MM.1S (cell line): ENCODE measurements around the gene TFAP2A.

Experiments used
- DNase-seq: peaks from one replicate; pipeline ENCODE4 v3.0.0-alpha.2; 2015
- H2AFZ ChIP-seq: fragments of 300-600 bp; sonication (generic); 2 replicates; pipeline ENCODE4 v1.6.0; 2016; ENCODE audit warnings: antibody characterized with exemption, low read length
- H3F3A ChIP-seq: fragments of 300-600 bp; sonication (generic); 2 replicates; pipeline ENCODE4 v1.6.1; 2016; ENCODE audit warnings: mild to moderate bottlenecking, antibody characterized with exemption, low read length, moderate library complexity, mixed read lengths; ENCODE audit not compliant: insufficient read depth
- H3K27ac ChIP-seq: fragments of 300-600 bp; sonication (generic); 2 replicates; pipeline ENCODE4 v1.5.1; 2016; ENCODE audit warnings: mild to moderate bottlenecking, low read length
- H3K27me3 ChIP-seq: fragments of 300-600 bp; sonication (generic); replicated peaks from 2 replicates; pipeline ENCODE4 v1.6.0; 2016; ENCODE audit warnings: low read length; ENCODE audit not compliant: insufficient read depth
- H3K36me3 ChIP-seq: fragments of 300-600 bp; sonication (generic); replicated peaks from 2 replicates; pipeline ENCODE4 v1.6.1; 2016; ENCODE audit warnings: mild to moderate bottlenecking, low read length, mixed read lengths; ENCODE audit not compliant: insufficient read depth
- H3K4me1 ChIP-seq: fragments of 300-600 bp; sonication (generic); 2 replicates; pipeline ENCODE4 v1.6.1; 2016; ENCODE audit warnings: low read length, mixed read lengths
- H3K4me2 ChIP-seq: fragments of 300-600 bp; sonication (generic); 2 replicates; pipeline ENCODE4 v1.6.0; 2016; ENCODE audit warnings: low read depth, low read length
- H3K4me3 ChIP-seq: fragments of 300-600 bp; sonication (generic); 2 replicates; pipeline ENCODE4 v1.5.1; 2016; ENCODE audit warnings: low read length, mixed read lengths
- H3K79me2 ChIP-seq: fragments of 300-600 bp; sonication (generic); 2 replicates; pipeline ENCODE4 v1.6.1; 2016; ENCODE audit warnings: mixed run types, low read length, mixed read lengths
- H3K9ac ChIP-seq: fragments of 300-600 bp; sonication (generic); 2 replicates; pipeline ENCODE4 v1.6.1; 2016; ENCODE audit warnings: low read length, mixed read lengths
- H3K9me2 ChIP-seq: fragments of 300-600 bp; sonication (generic); replicated peaks from 2 replicates; pipeline ENCODE4 v1.6.1; 2016; ENCODE audit warnings: mild to moderate bottlenecking, low read length, mixed read lengths; ENCODE audit not compliant: insufficient read depth
- H3K9me3 ChIP-seq: fragments of 300-600 bp; sonication (generic); replicated peaks from 2 replicates; pipeline ENCODE4 v1.6.1; 2016; ENCODE audit warnings: mild to moderate bottlenecking, low read length, mixed read lengths; ENCODE audit not compliant: insufficient read depth
- H4K20me1 ChIP-seq: fragments of 300-600 bp; sonication (generic); 2 replicates; pipeline ENCODE4 v1.6.1; 2016; ENCODE audit warnings: mild to moderate bottlenecking, low read length, moderate library complexity, mixed read lengths; ENCODE audit not compliant: insufficient read depth
- CTCF ChIP-seq: fragments of 300-600 bp; sonication (generic); IDR thresholded peaks from 2 replicates; pipeline ENCODE4 v1.5.1; 2016; ENCODE audit warnings: antibody characterized with exemption, low read length, mixed read lengths
- EZH2 ChIP-seq: fragments of 300-600 bp; sonication (generic); optimal IDR thresholded peaks from 2 replicates; pipeline ENCODE3; 2017; ENCODE audit warnings: low read depth, mild to moderate bottlenecking, antibody characterized with exemption, low read length, mixed read lengths
- EZH2phosphoT487 ChIP-seq: fragments of 300-600 bp; sonication (generic); IDR thresholded peaks from 2 replicates; pipeline ENCODE4 v1.6.1; 2018; ENCODE audit warnings: antibody characterized with exemption, low read length

Gene TFAP2A

GRCh38 chr6:10405513-10405900 lies 9.4 kb downstream of the TFAP2A start:
- H3K9ac ChIP-seq = no peak overlapping the region

GRCh38 chr6:10404799-10405512 lies 9.9 kb downstream of the TFAP2A start:
- Histone ChIP-seq H3K9me3 (no peaks in the 10 kb centered on the region), H3K4me2 (peak overlapping the region; percentile 97), H2AFZ (peak overlapping the region; percentile 84), H3K27ac (peak overlapping the region; percentile 69; the same call in 1 of the 2 replicates), H3K4me3 (peak overlapping the region; percentile 73), H3K9ac (peak overlapping the region; percentile 70), H3K79me2 (peaks cover 5% of the 10 kb centered on the region), H4K20me1 (no peaks in the 10 kb centered on the region), H3K4me1 (0 out of 2 replicates have a peak, but pooled peaks cover 8% of the 10 kb centered on the region), H3K9me2 (no peaks in the 10 kb centered on the region), H3K36me3 (no peaks in the 10 kb centered on the region), H3F3A (peaks cover 6% of the 10 kb centered on the region; the same call in 1 of the 2 replicates), H3K27me3 (no peaks in the 10 kb centered on the region)
- DNase-seq = no peak
- no peak for TF ChIP-seq EZH2phosphoT487
- TF ChIP-seq EZH2 = no peak
- no peak for TF ChIP-seq CTCF

More at GRCh38 chr6:10405513-10405900, 9.4 kb downstream of the TFAP2A start:
- no peaks in the 10 kb centered on the region for H3K9me3 ChIP-seq
- no peaks in the 10 kb centered on the region for H4K20me1 ChIP-seq
- H3K36me3 ChIP-seq = no peaks in the 10 kb centered on the region
- H3F3A ChIP-seq = peaks cover 6% of the 10 kb centered on the region; the same call in 1 of the 2 replicates
- 0 out of 2 replicates have a peak, but pooled peaks cover 8% of the 10 kb centered on the region for H3K4me1 ChIP-seq
- no peak overlapping the region for H3K4me3 ChIP-seq
- no peak for TF ChIP-seq EZH2phosphoT487
- TF ChIP-seq EZH2 = no peak
- TF ChIP-seq CTCF = no peak
- peaks cover 5% of the 10 kb centered on the region for H3K79me2 ChIP-seq
- H3K27me3 ChIP-seq = no peaks in the 10 kb centered on the region
- peak overlapping the region; percentile 97; the same call in 1 of the 2 replicates for H3K4me2 ChIP-seq
- no peaks in the 10 kb centered on the region for H3K9me2 ChIP-seq
- H2AFZ ChIP-seq = no peak overlapping the region
- no peak for DNase-seq
- no peak overlapping the region for H3K27ac ChIP-seq

- DNase-seq = peak; percentile 97
- H3K36me3 ChIP-seq = no peaks in the 10 kb centered on the region
- no peaks in the 10 kb centered on the region for H3K27me3 ChIP-seq
- peak overlapping the region; percentile 69; the same call in 1 of the 2 replicates for H3K27ac ChIP-seq
- H3K79me2 ChIP-seq = peaks cover 5% of the 10 kb centered on the region
- no peaks in the 10 kb centered on the region for H3K9me2 ChIP-seq
- H3K9me3 ChIP-seq = no peaks in the 10 kb centered on the region
- peak overlapping the region; percentile 96 for H2AFZ ChIP-seq
- H4K20me1 ChIP-seq = no peaks in the 10 kb centered on the region
- TF ChIP-seq CTCF (peak; percentile 56), EZH2phosphoT487 (no peak)
- peak overlapping the region; percentile 86 for H3K4me3 ChIP-seq
- peak overlapping the region; percentile 70 for H3K9ac ChIP-seq
- H3F3A ChIP-seq = peaks cover 6% of the 10 kb centered on the region; the same call in 1 of the 2 replicates
- H3K4me2 ChIP-seq = peak overlapping the region; percentile 97
- 0 out of 2 replicates have a peak, but pooled peaks cover 8% of the 10 kb centered on the region for H3K4me1 ChIP-seq
These were observed 10.6 kb downstream of the TFAP2A start for GRCh38 chr6:10404107-10404798.
